Activated naive CD8-positive, alpha-beta T cell treated with anti-CD3 and anti-CD28 coated beads for 36 hours (primary cell): ENCODE measurements around the gene UNC5CL. TPM values are rescaled to one million over a fixed set of nuclear protein-coding genes. Genes with fewer than 3 reads are reported as not detected.

Experiments used
- DNase-seq: peaks from one replicate; pipeline ENCODE4 v3.0.0; 2021
- H3K27ac Mint-ChIP-seq: one replicate; pipeline ENCODE4 v1.8.0; 2022; ENCODE audit warnings: mild to moderate bottlenecking, moderate library complexity, mixed read lengths
- H3K27me3 Mint-ChIP-seq: one replicate; pipeline ENCODE4 v1.8.0; 2022; ENCODE audit warnings: mild to moderate bottlenecking, mixed read lengths
- H3K36me3 Mint-ChIP-seq: one replicate; pipeline ENCODE4 v1.8.0; 2021; ENCODE audit warnings: mild to moderate bottlenecking, mixed read lengths
- H3K4me1 Mint-ChIP-seq: one replicate; pipeline ENCODE4 v1.8.0; 2021; ENCODE audit warnings: mixed read lengths
- H3K4me3 Mint-ChIP-seq: one replicate; pipeline ENCODE4 v1.8.0; 2022; ENCODE audit warnings: mild to moderate bottlenecking, moderate library complexity, mixed read lengths
- H3K9me3 Mint-ChIP-seq: one replicate; pipeline ENCODE4 v1.8.0; 2022; ENCODE audit warnings: mixed read lengths
- total RNA-seq, 2 experiments: library from RNA; stranded (reverse); gene quantifications; one replicate each; pipeline ENCODE4 v1.2.3, GENCODE V29; 2021

The UNC5CL gene
- total RNA-seq, 2 experiments from 2014 or later = 1.3 to 1.7 TPM

DNA sequence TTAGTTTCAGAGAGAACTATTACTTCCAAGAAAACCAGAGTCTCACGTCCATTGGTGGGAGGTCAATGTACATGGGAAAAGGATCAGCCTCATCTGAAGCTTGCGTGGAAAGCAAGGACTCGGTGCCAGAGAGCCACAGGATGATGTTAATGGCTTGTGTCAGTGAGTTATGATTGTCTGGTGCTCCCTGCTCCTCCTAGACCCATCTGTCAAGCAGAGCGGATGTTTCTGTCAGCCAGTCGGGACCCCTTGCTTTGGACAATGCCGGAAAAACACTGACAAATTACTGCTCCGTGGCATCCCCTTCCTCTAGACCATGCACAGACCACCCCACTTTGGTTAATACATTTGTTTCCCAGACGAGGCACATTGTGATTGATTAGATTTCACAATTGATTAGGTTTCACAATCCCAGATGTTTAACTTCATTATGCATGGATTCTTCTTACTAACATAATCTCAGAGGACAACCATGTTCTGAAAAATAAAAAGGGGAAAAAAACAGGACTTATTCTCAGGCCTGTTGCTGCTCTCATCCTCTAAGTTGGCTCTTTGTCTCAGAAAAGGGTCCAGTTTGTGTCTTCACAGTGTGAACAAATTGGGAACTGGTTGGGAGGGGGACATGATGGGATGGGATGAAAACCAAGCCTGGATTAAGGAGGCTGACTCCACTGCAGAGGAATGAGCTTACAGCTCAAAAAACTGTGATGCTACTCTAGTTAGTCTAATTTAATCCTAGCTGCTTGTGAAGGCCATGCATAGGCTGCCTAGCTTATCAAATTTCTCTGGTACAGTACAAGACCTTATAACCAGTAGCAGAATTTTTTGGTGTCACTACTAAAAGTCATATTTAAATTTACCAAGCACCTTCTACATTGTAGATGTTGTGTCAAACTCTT lies 51.9 kb downstream of the UNC5CL start:
- H3K27me3 Mint-ChIP-seq = peaks cover 18% of the 10 kb centered on the region
- DNase-seq = no peak
- H3K4me3 Mint-ChIP-seq = no peak overlapping the region
- H3K27ac Mint-ChIP-seq = no peak overlapping the region
- H3K4me1 Mint-ChIP-seq = no peaks in the 10 kb centered on the region
- H3K36me3 Mint-ChIP-seq = no peaks in the 10 kb centered on the region
- H3K9me3 Mint-ChIP-seq = no peaks in the 10 kb centered on the region

DNA sequence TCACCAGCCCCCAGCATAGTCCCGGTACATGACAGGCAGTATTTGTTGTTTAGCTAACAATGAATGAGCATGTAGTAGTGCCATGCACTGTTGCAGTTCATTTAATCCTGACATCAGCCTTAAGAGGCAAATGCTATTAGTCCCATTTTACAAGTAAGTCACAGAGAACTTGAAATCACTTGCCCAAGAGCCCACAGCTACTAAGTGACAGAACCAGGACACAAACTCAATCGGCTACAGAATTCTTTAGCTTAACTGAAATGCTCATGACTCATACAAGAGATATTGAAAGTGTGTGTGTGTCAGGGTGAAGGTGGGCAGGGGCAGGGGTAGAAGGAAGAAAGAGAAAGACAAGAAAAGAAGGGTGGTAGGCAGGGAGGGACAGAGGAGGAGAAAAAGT lies 52.7 kb downstream of the UNC5CL start:
- no peaks in the 10 kb centered on the region for H3K36me3 Mint-ChIP-seq
- H3K27me3 Mint-ChIP-seq = peaks cover 18% of the 10 kb centered on the region
- no peaks in the 10 kb centered on the region for H3K9me3 Mint-ChIP-seq
- no peak overlapping the region for H3K4me3 Mint-ChIP-seq
- H3K27ac Mint-ChIP-seq = no peak overlapping the region
- no peak for DNase-seq
- H3K4me1 Mint-ChIP-seq = no peaks in the 10 kb centered on the region

DNA sequence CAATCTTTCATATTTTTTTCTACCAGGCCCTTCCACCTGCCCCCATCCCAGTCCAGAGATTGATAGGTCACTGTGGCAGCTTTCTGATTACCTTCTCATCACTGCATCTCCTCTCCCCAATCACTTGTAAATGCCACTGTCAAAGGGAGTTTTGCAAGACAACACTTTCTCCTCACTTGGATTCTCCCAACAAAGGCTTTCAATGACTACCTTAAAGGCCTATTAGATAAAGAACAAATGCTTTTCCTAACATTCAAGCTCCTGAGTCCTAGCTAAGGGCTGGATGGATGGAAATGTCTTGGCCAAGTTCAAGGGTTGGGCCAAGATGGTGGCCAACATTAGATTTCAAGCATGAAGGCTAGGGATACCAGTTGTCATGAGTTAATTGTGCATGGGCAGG lies 55.3 kb downstream of the UNC5CL start:
- peaks cover 32% of the 10 kb centered on the region for H3K27me3 Mint-ChIP-seq
- H3K36me3 Mint-ChIP-seq = no peaks in the 10 kb centered on the region
- no peak overlapping the region for H3K27ac Mint-ChIP-seq
- no peak for DNase-seq
- no peak overlapping the region for H3K4me3 Mint-ChIP-seq
- H3K9me3 Mint-ChIP-seq = no peaks in the 10 kb centered on the region
- no peaks in the 10 kb centered on the region for H3K4me1 Mint-ChIP-seq

GRCh38 chr6:40982917-40983316 lies 56.1 kb downstream of the UNC5CL start:
- Mint-ChIP-seq H3K9me3 (no peaks in the 10 kb centered on the region), H3K4me3 (no peak overlapping the region), H3K27me3 (peaks cover 39% of the 10 kb centered on the region), H3K27ac (no peak overlapping the region), H3K36me3 (no peaks in the 10 kb centered on the region), H3K4me1 (no peaks in the 10 kb centered on the region)
- no peak for DNase-seq

- Mint-ChIP-seq H3K27ac (no peak overlapping the region), H3K4me1 (no peaks in the 10 kb centered on the region), H3K36me3 (no peaks in the 10 kb centered on the region), H3K4me3 (no peak overlapping the region), H3K9me3 (no peaks in the 10 kb centered on the region), H3K27me3 (peaks cover 65% of the 10 kb centered on the region)
- DNase-seq = no peak
Observed at GRCh38 chr6:40978687-40979289, 60.2 kb downstream of the UNC5CL start.

DNA sequence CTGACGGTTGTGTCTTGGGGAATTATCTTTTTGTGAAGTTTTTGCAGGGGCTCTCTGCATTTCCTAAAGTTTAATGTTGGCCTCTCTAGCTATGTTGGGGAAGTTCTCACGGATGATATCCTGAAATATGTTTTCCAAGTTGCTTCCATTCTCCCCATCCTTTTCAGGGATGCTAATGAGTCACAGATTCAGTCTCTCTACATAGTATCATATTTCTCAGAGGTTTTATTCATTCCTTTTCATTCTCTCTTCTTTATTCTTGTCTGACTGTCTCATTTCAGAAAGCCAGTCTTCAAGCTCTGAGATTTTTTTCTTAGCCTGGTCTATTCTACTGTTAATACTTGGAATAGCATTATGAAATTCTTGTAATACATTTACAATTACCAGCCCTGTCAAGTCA lies 61.3 kb downstream of the UNC5CL start:
- no peak for DNase-seq
- Mint-ChIP-seq H3K36me3 (no peaks in the 10 kb centered on the region), H3K27ac (no peak overlapping the region), H3K4me1 (no peaks in the 10 kb centered on the region), H3K9me3 (peaks cover 2% of the 10 kb centered on the region), H3K27me3 (peaks cover 61% of the 10 kb centered on the region), H3K4me3 (no peak overlapping the region)

GRCh38 chr6:40977085-40977484 lies 61.9 kb downstream of the UNC5CL start:
- H3K36me3 Mint-ChIP-seq = no peaks in the 10 kb centered on the region
- H3K4me1 Mint-ChIP-seq = no peaks in the 10 kb centered on the region
- DNase-seq = no peak
- no peak overlapping the region for H3K27ac Mint-ChIP-seq
- H3K9me3 Mint-ChIP-seq = peaks cover 5% of the 10 kb centered on the region
- H3K4me3 Mint-ChIP-seq = no peak overlapping the region
- peaks cover 61% of the 10 kb centered on the region for H3K27me3 Mint-ChIP-seq

Other genes with a start within 250 kb of the UNC5CL start
- gene TSPO2, start 3.2 kb upstream of the UNC5CL start, total RNA-seq = not detected
- gene APOBEC2, start 14.0 kb upstream of the UNC5CL start, total RNA-seq = not detected
- gene OARD1, start 33.1 kb upstream of the UNC5CL start, total RNA-seq = 10 to 100 TPM; 43.7 to 44.2 TPM
- gene NFYA, start 33.8 kb upstream of the UNC5CL start, total RNA-seq = 10 to 100 TPM; 24.5 to 25.4 TPM
- not detected for gene TREML1, start 115.1 kb upstream of the UNC5CL start, total RNA-seq
- gene TREM2, start 123.9 kb upstream of the UNC5CL start, total RNA-seq = not detected
- gene TREML2, start 161.9 kb upstream of the UNC5CL start, total RNA-seq = 1 to 10 TPM; 8.9 TPM
- not detected for gene TREML4, start 189.1 kb upstream of the UNC5CL start, total RNA-seq
- gene TREM1, start 247.5 kb upstream of the UNC5CL start, total RNA-seq = under 1 TPM in 1 of 2 experiments, not detected in 1; 0.30 TPM